ENCODE data around the gene RSPH6A.

DNA sequence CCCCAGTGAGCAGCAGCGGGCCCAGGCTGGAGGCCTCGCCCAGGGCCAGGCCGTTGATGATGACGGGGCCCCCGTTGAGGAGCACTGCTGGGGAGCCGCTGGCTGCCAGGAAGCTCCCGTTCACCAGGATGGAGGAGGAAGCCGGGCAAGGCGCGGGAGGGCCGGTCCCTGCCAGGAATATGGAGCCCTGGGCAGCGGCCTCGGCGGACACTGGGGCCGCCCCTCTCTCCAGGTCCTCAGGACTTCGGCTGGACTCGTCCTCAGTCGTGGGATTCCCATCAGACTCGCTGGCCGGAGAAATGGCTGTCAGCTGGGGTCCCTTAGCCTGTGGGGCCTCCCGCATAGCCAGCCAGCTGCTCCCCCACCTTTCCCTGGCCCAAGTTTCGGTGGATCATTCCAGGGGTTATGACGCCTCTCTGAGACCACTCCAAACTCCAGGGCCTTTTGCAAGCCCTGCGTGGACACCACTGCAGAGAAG is 48.2 kb downstream of the RSPH6A start:
- TF ChIP-seq CTCF (conservative IDR thresholded peaks at IDR 0.05; ENCODE audit: low read length) (no peak), EZH2phosphoT487 (IDR thresholded peaks at IDR 0.05; ENCODE audit: borderline replicate concordance) (no peak)

Data from Loucy (cell line).